ENCODE data around the gene TAL1.

GRCh38 chr1:47191940-47192457 lies 40.0 kb downstream of the TAL1 start:
- TF ChIP-seq, protein P1, sequence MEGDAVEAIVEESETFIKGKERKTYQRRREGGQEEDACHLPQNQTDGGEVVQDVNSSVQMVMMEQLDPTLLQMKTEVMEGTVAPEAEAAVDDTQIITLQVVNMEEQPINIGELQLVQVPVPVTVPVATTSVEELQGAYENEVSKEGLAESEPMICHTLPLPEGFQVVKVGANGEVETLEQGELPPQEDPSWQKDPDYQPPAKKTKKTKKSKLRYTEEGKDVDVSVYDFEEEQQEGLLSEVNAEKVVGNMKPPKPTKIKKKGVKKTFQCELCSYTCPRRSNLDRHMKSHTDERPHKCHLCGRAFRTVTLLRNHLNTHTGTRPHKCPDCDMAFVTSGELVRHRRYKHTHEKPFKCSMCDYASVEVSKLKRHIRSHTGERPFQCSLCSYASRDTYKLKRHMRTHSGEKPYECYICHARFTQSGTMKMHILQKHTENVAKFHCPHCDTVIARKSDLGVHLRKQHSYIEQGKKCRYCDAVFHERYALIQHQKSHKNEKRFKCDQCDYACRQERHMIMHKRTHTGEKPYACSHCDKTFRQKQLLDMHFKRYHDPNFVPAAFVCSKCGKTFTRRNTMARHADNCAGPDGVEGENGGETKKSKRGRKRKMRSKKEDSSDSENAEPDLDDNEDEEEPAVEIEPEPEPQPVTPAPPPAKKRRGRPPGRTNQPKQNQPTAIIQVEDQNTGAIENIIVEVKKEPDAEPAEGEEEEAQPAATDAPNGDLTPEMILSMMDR (IDR thresholded peaks at IDR 0.05) = no peak
- TF ChIP-seq POLR2A (IDR thresholded peaks at IDR 0.05) = no peak
